Endothelial cell of umbilical vein (primary cell): ENCODE data around the gene STK16. TPM values are rescaled to one million over a fixed set of nuclear protein-coding genes. Genes with fewer than 3 reads are reported as not detected.
A peak's percentile ranks its signal among the peaks of the same experiment; 100 is the strongest.

Source experiments
- BruUV-seq: library from RNA; stranded (reverse); fragments of 400-500 nt; replicated peaks from 2 replicates; lab custom pipeline; 2021; lab: Mats Ljungman, UMichigan
- CTCF ChIA-PET: fragments of 300-600, 350-600 bp; sonication (Branson Sonifier 250); formaldehyde crosslinking; loops from one replicate; lab custom pipeline; 2021; ENCODE audit warnings: antibody characterized with exemption, inconsistent platforms; lab: Charles Lee
- POLR2A ChIA-PET: fragments of 300-600, 350-600 bp; sonication (Branson Sonifier 250); formaldehyde crosslinking; loops from one replicate; lab custom pipeline; 2021; ENCODE audit warnings: antibody characterized with exemption, inconsistent platforms; lab: Charles Lee
- DNase-seq: peaks from one replicate; pipeline ENCODE4 v3.0.0-alpha.2; 2011; ENCODE audit warnings: low read depth, low spot score
- FAIRE-seq: peaks from 2 replicates; lab custom pipeline; 2011; peaks lifted over from hg19 to GRCh38; lab: Jason Lieb, UNC
- H2AFZ ChIP-seq: 2 replicates; pipeline ENCODE4 v1.6.0; 2012; ENCODE audit warnings: low read depth, low read length, control low read depth, inconsistent platforms
- H3K27ac ChIP-seq: 2 replicates; pipeline ENCODE4 v1.5.1; 2011; ENCODE audit warnings: low read depth, mild to moderate bottlenecking, control low read depth, low read length, moderate library complexity; ENCODE audit not compliant: insufficient read depth
- H3K27me3 ChIP-seq, 2 experiments: 2 replicates each; pipeline versions ENCODE4 v1.6.0 to v1.6.1; 2011; ENCODE audit warnings: low read length in 2 of 2, mixed read lengths in 1 of 2; ENCODE audit not compliant: control insufficient read depth in 2 of 2, insufficient read depth in 2 of 2
- H3K36me3 ChIP-seq, 2 experiments: 2 replicates in 1 of 2; 3 replicates in 1 of 2; pipeline ENCODE4 v1.5.1; 2011; ENCODE audit warnings: low read length in 2 of 2, mild to moderate bottlenecking in 1 of 2, moderate library complexity in 1 of 2; ENCODE audit not compliant: control insufficient read depth in 2 of 2, insufficient read depth in 2 of 2; ENCODE audit errors: extremely low read depth in 1 of 2
- H3K4me1 ChIP-seq: 3 replicates; pipeline ENCODE4 v1.5.1; 2011; ENCODE audit warnings: mild to moderate bottlenecking, low read length; ENCODE audit not compliant: control insufficient read depth, insufficient read depth; ENCODE audit errors: extremely low read depth
- H3K4me2 ChIP-seq: 2 replicates; pipeline ENCODE4 v1.6.1; 2011; ENCODE audit warnings: low read length, control low read depth, mixed read lengths; ENCODE audit not compliant: insufficient read depth
- H3K4me3 ChIP-seq, 3 experiments: fragments of 200-600 bp in 1 of 3; sonication (generic), shearing (Covaris generic) in 1 of 3; replicated peaks in 1 of 3; 2 replicates each; pipeline ENCODE4 v1.5.1; 2011 to 2016; ENCODE audit warnings: control low read depth in 3 of 3, low read length in 3 of 3, mild to moderate bottlenecking in 2 of 3, inconsistent platforms in 1 of 3, low read depth in 1 of 3, moderate library complexity in 1 of 3; ENCODE audit not compliant: insufficient read depth in 1 of 3
- H3K79me2 ChIP-seq: 2 replicates; pipeline ENCODE4 v1.6.0; 2012; ENCODE audit warnings: low read length, inconsistent platforms; ENCODE audit not compliant: control insufficient read depth, insufficient read depth
- H3K9ac ChIP-seq: replicated peaks from 2 replicates; pipeline ENCODE3; 2011; ENCODE audit warnings: low read length, control low read depth; ENCODE audit not compliant: insufficient read depth; ENCODE audit errors: extremely low read depth
- H3K9me1 ChIP-seq: replicated peaks from 3 replicates; pipeline ENCODE4 v1.6.0; 2011; ENCODE audit warnings: mild to moderate bottlenecking, low read length; ENCODE audit not compliant: control insufficient read depth, insufficient read depth; ENCODE audit errors: extremely low read depth
- H3K9me3 ChIP-seq: replicated peaks from 2 replicates; pipeline ENCODE4 v1.5.1; 2012; ENCODE audit warnings: low read length, inconsistent platforms; ENCODE audit not compliant: control insufficient read depth, insufficient read depth
- H4K20me1 ChIP-seq: replicated peaks from 2 replicates; pipeline ENCODE3; 2011; ENCODE audit warnings: mild to moderate bottlenecking, low read length; ENCODE audit not compliant: control insufficient read depth, insufficient read depth; ENCODE audit errors: extremely low read depth
- CTCF ChIP-seq, 2 donors: IDR thresholded peaks; 1 replicate in 1 of 2; 2 replicates in 1 of 2; pipeline ENCODE4 v1.5.1; 2011; ENCODE audit warnings: low read length in 2 of 2, mild to moderate bottlenecking in 2 of 2, moderate library complexity in 2 of 2, control low read depth in 1 of 2, inconsistent platforms in 1 of 2, low read depth in 1 of 2; ENCODE audit not compliant: insufficient read depth in 1 of 2; ENCODE audit errors: extremely low read depth in 1 of 2
- EZH2 ChIP-seq: IDR thresholded peaks from 2 replicates; pipeline ENCODE4 v1.6.1; 2012; ENCODE audit warnings: borderline replicate concordance, low read depth, mild to moderate bottlenecking, moderate library complexity, low read length, inconsistent platforms; ENCODE audit not compliant: severe bottlenecking
- FOS ChIP-seq: IDR thresholded peaks from 2 replicates; pipeline ENCODE4 v1.6.1; 2011; ENCODE audit warnings: mild to moderate bottlenecking, low read length, moderate library complexity, borderline replicate concordance; ENCODE audit not compliant: insufficient read depth
- GATA2 ChIP-seq: IDR thresholded peaks from 2 replicates; pipeline ENCODE4 v1.7.0; 2011; ENCODE audit warnings: low read depth, mild to moderate bottlenecking, moderate library complexity, mixed read lengths, low read length; ENCODE audit not compliant: insufficient read length, insufficient read depth
- JUN ChIP-seq: IDR thresholded peaks from 2 replicates; pipeline ENCODE4 v1.6.1; 2011; ENCODE audit warnings: borderline replicate concordance, low read depth; ENCODE audit not compliant: insufficient read length, insufficient read depth
- MAX ChIP-seq: IDR thresholded peaks from 2 replicates; pipeline ENCODE4 v1.6.1; 2011; ENCODE audit not compliant: insufficient read depth, insufficient read length
- MYC ChIP-seq: IDR thresholded peaks from one replicate; pipeline ENCODE4 v1.6.1; 2011; ENCODE audit warnings: mild to moderate bottlenecking, low read depth, low read length
- POLR2A ChIP-seq: IDR thresholded peaks from 2 replicates; pipeline ENCODE4 v1.6.1; 2012; ENCODE audit warnings: low read depth, mild to moderate bottlenecking, control low read depth, low read length
- POLR2AphosphoS5 ChIP-seq: IDR thresholded peaks from 2 replicates; pipeline ENCODE4 v1.6.1; 2012; ENCODE audit warnings: low read depth, mild to moderate bottlenecking, control low read depth, low read length, moderate library complexity; ENCODE audit not compliant: insufficient read depth
- dilution Hi-C: fragments of 300-500 bp; cut with MboI; formaldehyde crosslinking; loops from one replicate; pipeline ENCODE4 v1.15.0; 2019; ENCODE audit warnings: low sequenced_read_pairs; ENCODE audit not compliant: extremely low pct_ligation_motif_present
- intact Hi-C: fragments of 100-400 bp; cut with micrococcal nuclease; formaldehyde crosslinking; loops from one replicate; pipeline ENCODE4 v1.10.0; 2022
- polyA plus RNA-seq, 4 experiments: library from polyadenylated mRNA; depleted of rRNA in 3 of 4; stranded (reverse) in 3 of 4; unstranded in 1 of 4; fragments of >200 nt; gene quantifications; 2 replicates each; pipeline versions ENCODE4 v1.2.1 to v1.2.3, GENCODE V29; 2011 to 2012; ENCODE audit warnings: missing spikeins in 1 of 4
- total RNA-seq: library from RNA; stranded (reverse); gene quantifications from 2 replicates; pipeline ENCODE4 v1.2.3, GENCODE V29; 2021

The STK16 gene
- total and polyA plus RNA-seq, 2 donors (not counting 3 experiments of a cell fraction or from before 2014, with no cell fraction given): 18.8 to 63.2 TPM

GRCh38 chr2:219228911-219229304, 16.4 kb upstream of the STK16 start:
- ChIA-PET POLR2A (interaction anchor here (0.9 to 1.9 kb wide), 5 partner anchors 10 to 53 kb away, joined by 4 to 7 read pairs (median 5); partner anchors contain the start of genes CNPPD1, GLB1L and STK16), CTCF (interaction anchor here (1.1 to 1.9 kb wide), 6 partner anchors 11 to 59 kb away, joined by 3 to 16 read pairs (median 5); partner anchors contain the start of genes ABCB6, DNAJB2, SLC23A3 and ZFAND2B)

More at GRCh38 chr2:219228911-219229304, 16.4 kb upstream of the STK16 start:
- H3K79me2 ChIP-seq: peaks cover 20% of the 10 kb centered on the region
- peak overlapping the region; percentile 78 for H2AFZ ChIP-seq
- H3K4me1 ChIP-seq: peaks cover 15% of the 10 kb centered on the region
- no peaks in the 10 kb centered on the region for H3K9me3 ChIP-seq
- dilution Hi-C loops (no loop called here), intact Hi-C loops (loop anchor here (1.0 kb wide), 8 partner anchors 11 to 69 kb away; partner anchors contain the start of genes ABCB6, GLB1L, NHEJ1 and STK16)
- H3K36me3 ChIP-seq: peaks cover 3 to 28% of the 10 kb centered on the region in 2 experiments
- peak overlapping the region; percentile 99 for H3K4me2 ChIP-seq
- H3K27ac ChIP-seq: peak overlapping the region; percentile 76
- no peaks in the 10 kb centered on the region for H3K27me3 ChIP-seq
- DNase-seq (no peak), FAIRE-seq (peak; percentile 38)
- TSS peak; percentile 13 for BruUV-seq
- peak overlapping the region; percentile 93 for H3K9ac ChIP-seq
- H3K9me1 ChIP-seq: no peaks in the 10 kb centered on the region
- peak overlapping the region; percentile 70 to 76 (median 70) for H3K4me3 ChIP-seq
- no peak for TF ChIP-seq JUN
- TF ChIP-seq EZH2: no peak
- no peak for TF ChIP-seq MYC
- TF ChIP-seq POLR2A: no peak
- no peak for TF ChIP-seq MAX
- TF ChIP-seq GATA2: no peak
- TF ChIP-seq POLR2AphosphoS5: no peak
- no peak for TF ChIP-seq CTCF (IDR thresholded peaks at IDR 0.05; ENCODE audit: extremely low read depth in 1 of 2, insufficient read depth in 1 of 2, low read depth in 1 of 2, low read length in 2 of 2)
- no peak for TF ChIP-seq FOS
- no peaks in the 10 kb centered on the region for H4K20me1 ChIP-seq
